Measurements from ENCODE around the gene CFDP1. TPM values are rescaled to one million over a fixed set of nuclear protein-coding genes. Genes with fewer than 3 reads are reported as not detected.

The CFDP1 gene
- total and polyA plus RNA-seq, 3 experiments from 2014 or later: 33.8 to 39.1 (median 34.2) TPM

GRCh38 chr16:75310541-75310940 is 122.8 kb downstream of the CFDP1 start:
- Mint-ChIP-seq H3K36me3 (peaks cover 15 to 34% (median 20%) of the 10 kb centered on the region in 3 donors), H3K27ac (no peak overlapping the region), H3K4me1 (peaks cover 6 to 15% (median 14%) of the 10 kb centered on the region in 3 donors), H3K9me3 (no peaks in the 10 kb centered on the region), H3K4me3 (no peak overlapping the region), H3K27me3 (no peaks in the 10 kb centered on the region)
- H3K9me3 ChIP-seq (ENCODE audit: low read length): no peaks in the 10 kb centered on the region
- ChIA-PET POLR2A (no interaction called here), CTCF (no interaction called here)
- H3K4me1 ChIP-seq (ENCODE audit: insufficient read depth, low read length): peaks cover 10% of the 10 kb centered on the region
- H3K27ac ChIP-seq (ENCODE audit: low read depth, low read length): no peak overlapping the region
- no peaks in the 10 kb centered on the region for H3K36me3 ChIP-seq (ENCODE audit: insufficient read depth, low read length)
- DNase-seq: no peak
- no peaks in the 10 kb centered on the region for H3K27me3 ChIP-seq (ENCODE audit: insufficient read depth, low read length, poor library complexity, severe bottlenecking)
- no peak overlapping the region for H3K4me3 ChIP-seq (ENCODE audit: low read length)

- CTCF ChIA-PET: no interaction called here
- no peaks in the 10 kb centered on the region for H3K27me3 ChIP-seq (ENCODE audit: insufficient read depth, low read length, poor library complexity, severe bottlenecking)
Measured at GRCh38 chr16:75309899-75310430, 123.3 kb downstream of the CFDP1 start.

GRCh38 chr16:75309156-75309555 is 124.1 kb downstream of the CFDP1 start:
- POLR2A ChIA-PET: no interaction called here
- Histone ChIP-seq H3K4me3 (ENCODE audit: low read length) (no peak overlapping the region), H3K27ac (ENCODE audit: low read depth, low read length) (no peak overlapping the region), H3K4me1 (ENCODE audit: insufficient read depth, low read length) (peaks cover 18% of the 10 kb centered on the region), H3K27me3 (ENCODE audit: insufficient read depth, low read length, poor library complexity, severe bottlenecking) (no peaks in the 10 kb centered on the region), H3K9me3 (ENCODE audit: low read length) (no peaks in the 10 kb centered on the region), H3K36me3 (ENCODE audit: insufficient read depth, low read length) (no peaks in the 10 kb centered on the region)
- no peaks in the 10 kb centered on the region for H3K9me3 Mint-ChIP-seq
- H3K4me3 Mint-ChIP-seq: no peak overlapping the region
- CTCF ChIA-PET: no interaction called here
- H3K27ac Mint-ChIP-seq: peak overlapping the region in 1 of 8 donors; percentile 47
- peaks cover 16 to 39% (median 19%) of the 10 kb centered on the region in 3 donors for H3K36me3 Mint-ChIP-seq
- H3K27me3 Mint-ChIP-seq: no peaks in the 10 kb centered on the region
- DNase-seq: no peak
- peaks cover 6 to 22% (median 21%) of the 10 kb centered on the region in 3 donors for H3K4me1 Mint-ChIP-seq

More at GRCh38 chr16:75309899-75310430, 123.3 kb downstream of the CFDP1 start:
- Histone ChIP-seq H3K9me3 (ENCODE audit: low read length) (no peaks in the 10 kb centered on the region), H3K4me3 (ENCODE audit: low read length) (no peak overlapping the region), H3K36me3 (ENCODE audit: insufficient read depth, low read length) (no peaks in the 10 kb centered on the region), H3K27ac (ENCODE audit: low read depth, low read length) (no peak overlapping the region), H3K4me1 (ENCODE audit: insufficient read depth, low read length) (peaks cover 15% of the 10 kb centered on the region)
- no peak for DNase-seq
- Mint-ChIP-seq H3K9me3 (no peaks in the 10 kb centered on the region), H3K4me1 (peaks cover 6 to 21% (median 20%) of the 10 kb centered on the region in 3 donors), H3K36me3 (peaks cover 16 to 35% (median 20%) of the 10 kb centered on the region in 3 donors), H3K4me3 (no peak overlapping the region), H3K27me3 (no peaks in the 10 kb centered on the region), H3K27ac (peak overlapping the region in 1 of 8 donors; percentile 1)
- POLR2A ChIA-PET: no interaction called here

GRCh38 chr16:75308011-75308410 is 125.3 kb downstream of the CFDP1 start:
- ChIA-PET POLR2A (no interaction called here), CTCF (interaction anchor here (1.3 to 1.6 kb wide), 2 partner anchors 27 to 74 kb away, joined by 3 to 4 read pairs; no protein-coding TSS in a partner anchor)
- H3K4me3 ChIP-seq (ENCODE audit: low read length): no peak overlapping the region
- H3K9me3 ChIP-seq (ENCODE audit: low read length): no peaks in the 10 kb centered on the region
- H3K4me1 ChIP-seq (ENCODE audit: insufficient read depth, low read length): peaks cover 18% of the 10 kb centered on the region
- Mint-ChIP-seq H3K9me3 (no peaks in the 10 kb centered on the region), H3K36me3 (peaks cover 10 to 41% (median 22%) of the 10 kb centered on the region in 3 donors), H3K27ac (peak overlapping the region in 1 of 8 donors; percentile 47), H3K27me3 (no peaks in the 10 kb centered on the region), H3K4me1 (peaks cover 6 to 22% (median 21%) of the 10 kb centered on the region in 3 donors), H3K4me3 (peak overlapping the region in 1 of 7 donors; percentile 28)
- no peak overlapping the region for H3K27ac ChIP-seq (ENCODE audit: low read depth, low read length)
- DNase-seq: no peak
- H3K27me3 ChIP-seq (ENCODE audit: insufficient read depth, low read length, poor library complexity, severe bottlenecking): no peaks in the 10 kb centered on the region
- no peaks in the 10 kb centered on the region for H3K36me3 ChIP-seq (ENCODE audit: insufficient read depth, low read length)

- no peak overlapping the region for H3K27ac Mint-ChIP-seq
Measured at GRCh38 chr16:75307506-75307905, 125.8 kb downstream of the CFDP1 start.

GRCh38 chr16:75306099-75306762 is 127.1 kb downstream of the CFDP1 start:
- Mint-ChIP-seq H3K36me3 (peaks cover 15 to 51% (median 27%) of the 10 kb centered on the region in 3 donors), H3K4me1 (peaks cover 6 to 22% (median 21%) of the 10 kb centered on the region in 3 donors), H3K27me3 (no peaks in the 10 kb centered on the region), H3K27ac (peak overlapping the region in 1 of 8 donors; percentile 19), H3K9me3 (no peaks in the 10 kb centered on the region), H3K4me3 (no peak overlapping the region)
- no peaks in the 10 kb centered on the region for H3K36me3 ChIP-seq (ENCODE audit: insufficient read depth, low read length)
- H3K4me1 ChIP-seq (ENCODE audit: insufficient read depth, low read length): peaks cover 18% of the 10 kb centered on the region
- no peaks in the 10 kb centered on the region for H3K9me3 ChIP-seq (ENCODE audit: low read length)
- ChIA-PET CTCF (interaction anchor here (1.1 kb wide), 1 partner anchor 73 kb away, joined by 3 read pairs; no protein-coding TSS in a partner anchor), POLR2A (interaction anchor here (0.8 kb wide), 1 partner anchor 61 kb away, joined by 3 read pairs; no protein-coding TSS in a partner anchor)
- no peak overlapping the region for H3K4me3 ChIP-seq (ENCODE audit: low read length)
- DNase-seq: no peak
- H3K27ac ChIP-seq (ENCODE audit: low read depth, low read length): no peak overlapping the region
- no peaks in the 10 kb centered on the region for H3K27me3 ChIP-seq (ENCODE audit: insufficient read depth, low read length, poor library complexity, severe bottlenecking)

More at GRCh38 chr16:75307506-75307905, 125.8 kb downstream of the CFDP1 start:
- no peaks in the 10 kb centered on the region for H3K9me3 ChIP-seq (ENCODE audit: low read length)
- peaks cover 10 to 39% (median 22%) of the 10 kb centered on the region in 3 donors for H3K36me3 Mint-ChIP-seq
- CTCF ChIA-PET: interaction anchor here (1.3 to 1.6 kb wide), 2 partner anchors 27 to 74 kb away, joined by 3 to 4 read pairs; no protein-coding TSS in a partner anchor
- POLR2A ChIA-PET: no interaction called here
- H3K4me1 Mint-ChIP-seq: peaks cover 6 to 22% (median 21%) of the 10 kb centered on the region in 3 donors
- peaks cover 18% of the 10 kb centered on the region for H3K4me1 ChIP-seq (ENCODE audit: insufficient read depth, low read length)
- no peaks in the 10 kb centered on the region for H3K27me3 ChIP-seq (ENCODE audit: insufficient read depth, low read length, poor library complexity, severe bottlenecking)
- H3K4me3 ChIP-seq (ENCODE audit: low read length): no peak overlapping the region
- no peak overlapping the region for H3K27ac ChIP-seq (ENCODE audit: low read depth, low read length)
- H3K27me3 Mint-ChIP-seq: no peaks in the 10 kb centered on the region
- H3K36me3 ChIP-seq (ENCODE audit: insufficient read depth, low read length): no peaks in the 10 kb centered on the region
- H3K4me3 Mint-ChIP-seq: no peak overlapping the region
- no peak for DNase-seq
- no peaks in the 10 kb centered on the region for H3K9me3 Mint-ChIP-seq

- Mint-ChIP-seq H3K27ac (peak overlapping the region in 1 of 8 donors; percentile 57), H3K27me3 (no peaks in the 10 kb centered on the region), H3K4me3 (no peak overlapping the region), H3K36me3 (peaks cover 16 to 57% (median 33%) of the 10 kb centered on the region in 3 donors), H3K4me1 (peaks cover 6 to 22% (median 21%) of the 10 kb centered on the region in 3 donors), H3K9me3 (no peaks in the 10 kb centered on the region)
- Histone ChIP-seq H3K9me3 (ENCODE audit: low read length) (no peaks in the 10 kb centered on the region), H3K36me3 (ENCODE audit: insufficient read depth, low read length) (peaks cover 4% of the 10 kb centered on the region), H3K4me1 (ENCODE audit: insufficient read depth, low read length) (peaks cover 18% of the 10 kb centered on the region), H3K27me3 (ENCODE audit: insufficient read depth, low read length, poor library complexity, severe bottlenecking) (no peaks in the 10 kb centered on the region), H3K27ac (ENCODE audit: low read depth, low read length) (no peak overlapping the region), H3K4me3 (ENCODE audit: low read length) (no peak overlapping the region)
- ChIA-PET CTCF (interaction anchor here (1.1 kb wide), 1 partner anchor 72 kb away, joined by 3 read pairs; no protein-coding TSS in a partner anchor), POLR2A (interaction anchor here (0.8 kb wide), 1 partner anchor 60 kb away, joined by 3 read pairs; no protein-coding TSS in a partner anchor)
- DNase-seq: peak in 1 of 5 donors; percentile 47
Measured at GRCh38 chr16:75305364-75306098, 127.8 kb downstream of the CFDP1 start.

Measured in CD8-positive, alpha-beta memory T cell (primary cell).